AG04449 (cell line): ENCODE measurements around the gene HK3.

Source experiments
- CTCF ChIA-PET: fragments of 350-600 bp; formaldehyde crosslinking; extraction: SDS; loops from one replicate; lab custom pipeline; 2021; ENCODE audit warnings: antibody characterized with exemption; lab: Yijun Ruan, JAX
- POLR2A ChIA-PET: fragments of 400-600, 350-600 bp; formaldehyde crosslinking; extraction: SDS; loops from one replicate; lab custom pipeline; 2020; ENCODE audit warnings: antibody characterized with exemption, inconsistent platforms; lab: Yijun Ruan, JAX
- DNase-seq: peaks from one replicate; pipeline ENCODE4 v3.0.0-alpha.2; 2010; ENCODE audit warnings: low read depth, low spot score
- H3K4me3 ChIP-seq: 2 replicates; pipeline ENCODE4 v1.5.1; 2011; ENCODE audit warnings: low read depth, mild to moderate bottlenecking, control low read depth, low read length
- CTCF ChIP-seq: IDR thresholded peaks from one replicate; pipeline ENCODE4 v1.5.1; 2011; ENCODE audit warnings: mild to moderate bottlenecking, moderate library complexity, low read length, control low read depth, inconsistent platforms; ENCODE audit not compliant: insufficient read depth; ENCODE audit errors: missing control alignments

The HK3 gene

GRCh38 chr5:176899296-176899891 is at the start of gene HK3:
HK3 (minus strand) TSS chr5:176899346; CDS start chr5:176896159, 3,187 bp downstream.
- H3K4me3 ChIP-seq = no peak within 1 kb of the TSS
- TF ChIP-seq CTCF = no peak
- CTCF ChIA-PET = interaction anchor here (2.6 to 3.8 kb wide), 2 partner anchors 239 to 242 kb away, joined by 8 to 23 read pairs; no protein-coding TSS in a partner anchor
- POLR2A ChIA-PET = no interaction called here
- no peak for DNase-seq

GRCh38 chr5:176948458-176948857 is 49.3 kb upstream of the HK3 start:
- TF ChIP-seq CTCF = no peak
- POLR2A ChIA-PET = no interaction called here
- CTCF ChIA-PET = no interaction called here
- no peak for DNase-seq
- H3K4me3 ChIP-seq = no peak overlapping the region

GRCh38 chr5:176947847-176948246 is 48.7 kb upstream of the HK3 start:
- CTCF ChIA-PET = no interaction called here
- no peak overlapping the region for H3K4me3 ChIP-seq
- no peak for DNase-seq
- TF ChIP-seq CTCF = no peak
- POLR2A ChIA-PET = no interaction called here

GRCh38 chr5:176944268-176944667 is 45.1 kb upstream of the HK3 start:
- H3K4me3 ChIP-seq = no peak overlapping the region
- TF ChIP-seq CTCF = no peak
- POLR2A ChIA-PET = no interaction called here
- DNase-seq = no peak
- CTCF ChIA-PET = interaction anchor here (1.2 to 2.1 kb wide), 2 partner anchors 13 to 284 kb away, joined by 4 read pairs; no protein-coding TSS in a partner anchor

- DNase-seq = no peak
- ChIA-PET POLR2A (no interaction called here), CTCF (interaction anchor here (1.2 to 2.1 kb wide), 2 partner anchors 13 to 283 kb away, joined by 4 read pairs; no protein-coding TSS in a partner anchor)
- H3K4me3 ChIP-seq = no peak overlapping the region
- no peak for TF ChIP-seq CTCF
These were observed 44.7 kb upstream of the HK3 start for GRCh38 chr5:176943816-176944215.

- TF ChIP-seq CTCF = no peak
- DNase-seq = no peak
- no peak overlapping the region for H3K4me3 ChIP-seq
- CTCF ChIA-PET = no interaction called here
- POLR2A ChIA-PET = no interaction called here
These were observed 42.8 kb upstream of the HK3 start for GRCh38 chr5:176941951-176942350.
